Stomach (tissue), 4 donors: ENCODE measurements around the gene DRAXIN.

ENCODE experiments used
- EP300 ChIP-seq: sonication (generic); formaldehyde crosslinking; IDR thresholded peaks from one replicate; pipeline ENCODE4 v1.6.1; 2017; ENCODE audit warnings: antibody characterized with exemption
- POLR2A ChIP-seq, 4 donors: fragments of 450-650 bp; IDR thresholded peaks; one replicate each; pipeline ENCODE4 v1.6.1; 2016; ENCODE audit warnings: antibody characterized with exemption in 4 of 4, control low read depth in 2 of 4, mild to moderate bottlenecking in 1 of 4, moderate library complexity in 1 of 4
- POLR2AphosphoS5 ChIP-seq, 3 donors: sonication (generic); formaldehyde crosslinking; IDR thresholded peaks; one replicate each; pipeline ENCODE4 v1.6.1; 2016; ENCODE audit warnings: antibody characterized with exemption in 3 of 3
- TF ChIP-seq, protein P1 (sequence below), 7 experiments: fragments of 450-650 bp in 4 of 7; fragments of 200-600 bp in 3 of 7; sonication (generic) in 3 of 7; IDR thresholded peaks; one replicate each; pipeline ENCODE4 v1.5.1; 2016 to 2019; ENCODE audit warnings: antibody characterized with exemption in 7 of 7, control low read depth in 2 of 7, mild to moderate bottlenecking in 1 of 7

DNA sequence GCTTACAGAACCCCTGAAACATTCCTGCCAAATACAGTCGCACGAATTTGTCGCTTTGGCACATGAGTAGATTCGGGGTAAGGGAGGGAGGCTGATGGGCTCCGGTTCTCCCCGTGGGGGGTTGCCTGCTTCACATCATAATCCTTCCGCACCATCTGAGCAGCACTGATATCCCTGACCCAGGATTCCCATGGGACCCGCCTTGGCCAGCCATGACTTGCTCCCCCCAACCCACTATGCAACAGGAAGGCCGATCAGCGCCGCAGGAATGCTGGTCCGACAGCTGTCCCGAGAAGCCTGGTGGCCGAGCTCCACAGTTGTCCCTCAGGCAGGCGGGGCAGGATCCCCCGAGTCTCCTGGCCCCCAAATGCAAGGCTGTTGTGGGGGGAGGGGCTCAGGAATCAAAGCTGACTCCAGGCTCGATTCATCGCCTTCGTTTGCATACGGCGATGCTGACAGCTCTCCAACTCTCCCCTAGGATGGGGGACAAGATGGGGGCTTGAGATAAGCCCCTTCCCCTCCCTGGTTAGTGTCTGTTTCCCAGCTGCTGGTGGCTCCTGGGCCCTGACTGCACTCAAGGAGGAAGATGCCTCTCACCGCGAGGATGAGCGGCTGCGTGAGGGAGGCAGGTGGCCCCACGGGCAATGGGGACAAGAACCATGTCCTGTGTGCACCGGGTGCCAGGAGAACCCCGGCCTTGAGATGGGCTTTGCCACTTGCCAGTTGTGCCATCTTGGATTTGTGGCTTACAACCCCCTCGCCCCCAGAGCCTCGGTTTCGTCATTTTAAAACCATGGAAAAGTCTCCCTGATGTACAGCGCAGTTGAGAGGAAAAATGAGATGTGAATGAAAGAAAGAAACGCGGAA is 9.3 kb downstream of the DRAXIN start:
- TF ChIP-seq, protein P1, sequence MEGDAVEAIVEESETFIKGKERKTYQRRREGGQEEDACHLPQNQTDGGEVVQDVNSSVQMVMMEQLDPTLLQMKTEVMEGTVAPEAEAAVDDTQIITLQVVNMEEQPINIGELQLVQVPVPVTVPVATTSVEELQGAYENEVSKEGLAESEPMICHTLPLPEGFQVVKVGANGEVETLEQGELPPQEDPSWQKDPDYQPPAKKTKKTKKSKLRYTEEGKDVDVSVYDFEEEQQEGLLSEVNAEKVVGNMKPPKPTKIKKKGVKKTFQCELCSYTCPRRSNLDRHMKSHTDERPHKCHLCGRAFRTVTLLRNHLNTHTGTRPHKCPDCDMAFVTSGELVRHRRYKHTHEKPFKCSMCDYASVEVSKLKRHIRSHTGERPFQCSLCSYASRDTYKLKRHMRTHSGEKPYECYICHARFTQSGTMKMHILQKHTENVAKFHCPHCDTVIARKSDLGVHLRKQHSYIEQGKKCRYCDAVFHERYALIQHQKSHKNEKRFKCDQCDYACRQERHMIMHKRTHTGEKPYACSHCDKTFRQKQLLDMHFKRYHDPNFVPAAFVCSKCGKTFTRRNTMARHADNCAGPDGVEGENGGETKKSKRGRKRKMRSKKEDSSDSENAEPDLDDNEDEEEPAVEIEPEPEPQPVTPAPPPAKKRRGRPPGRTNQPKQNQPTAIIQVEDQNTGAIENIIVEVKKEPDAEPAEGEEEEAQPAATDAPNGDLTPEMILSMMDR (IDR thresholded peaks at IDR 0.05) = no peak
- TF ChIP-seq POLR2A (IDR thresholded peaks at IDR 0.05) (no peak), EP300 (no peak), POLR2AphosphoS5 (IDR thresholded peaks at IDR 0.05) (no peak)
